ENCODE data around the gene DPP4. TPM values are rescaled to one million over a fixed set of nuclear protein-coding genes. Genes with fewer than 3 reads are reported as not detected.

Gene DPP4
- 8.5 TPM for polyA plus RNA-seq (ENCODE audit: insufficient read length)

DNA sequence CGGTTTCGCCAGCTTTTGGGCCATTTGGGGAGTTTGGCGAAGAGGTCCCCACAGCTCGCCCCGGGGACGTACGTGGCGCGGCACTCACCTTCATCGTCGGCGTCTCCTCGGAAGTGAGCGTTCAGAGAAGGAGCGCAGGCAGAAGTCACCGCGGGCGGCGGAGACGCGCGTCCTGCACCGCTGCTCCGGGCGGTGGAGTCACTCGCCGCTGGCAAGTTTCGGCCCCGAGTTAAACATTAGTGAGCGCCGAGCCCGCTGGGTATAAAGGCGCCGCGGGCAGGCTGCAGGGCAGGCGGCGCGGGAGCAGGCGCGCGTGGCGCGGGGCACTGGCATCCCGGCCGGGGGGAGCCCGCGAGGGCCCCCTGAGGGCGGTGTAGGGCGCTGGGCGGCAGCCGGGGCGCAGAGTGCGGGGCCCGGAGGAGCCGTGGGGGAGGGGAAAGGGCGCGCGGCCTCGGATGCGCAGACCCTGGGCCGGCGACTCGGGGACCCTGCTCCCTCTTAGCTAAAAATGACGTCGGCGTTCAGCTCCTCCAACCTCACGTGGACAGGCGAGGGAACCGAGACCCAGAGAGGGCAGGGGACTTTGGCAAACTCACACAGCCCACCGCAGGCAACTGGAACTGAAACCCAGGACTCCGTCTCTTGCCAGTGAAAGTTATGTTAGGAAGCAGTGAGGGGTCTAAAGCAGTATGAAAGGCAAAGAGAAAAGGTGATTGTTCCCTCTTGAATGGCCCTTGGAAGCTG lies at the start of gene DPP4:
TSS of gene DPP4 (minus strand) at position 328 of the 744 bp plus-strand sequence. CDS start at position 94, 234 bp downstream.
- no peak for DNase-seq (ENCODE audit: low read depth)

DNA sequence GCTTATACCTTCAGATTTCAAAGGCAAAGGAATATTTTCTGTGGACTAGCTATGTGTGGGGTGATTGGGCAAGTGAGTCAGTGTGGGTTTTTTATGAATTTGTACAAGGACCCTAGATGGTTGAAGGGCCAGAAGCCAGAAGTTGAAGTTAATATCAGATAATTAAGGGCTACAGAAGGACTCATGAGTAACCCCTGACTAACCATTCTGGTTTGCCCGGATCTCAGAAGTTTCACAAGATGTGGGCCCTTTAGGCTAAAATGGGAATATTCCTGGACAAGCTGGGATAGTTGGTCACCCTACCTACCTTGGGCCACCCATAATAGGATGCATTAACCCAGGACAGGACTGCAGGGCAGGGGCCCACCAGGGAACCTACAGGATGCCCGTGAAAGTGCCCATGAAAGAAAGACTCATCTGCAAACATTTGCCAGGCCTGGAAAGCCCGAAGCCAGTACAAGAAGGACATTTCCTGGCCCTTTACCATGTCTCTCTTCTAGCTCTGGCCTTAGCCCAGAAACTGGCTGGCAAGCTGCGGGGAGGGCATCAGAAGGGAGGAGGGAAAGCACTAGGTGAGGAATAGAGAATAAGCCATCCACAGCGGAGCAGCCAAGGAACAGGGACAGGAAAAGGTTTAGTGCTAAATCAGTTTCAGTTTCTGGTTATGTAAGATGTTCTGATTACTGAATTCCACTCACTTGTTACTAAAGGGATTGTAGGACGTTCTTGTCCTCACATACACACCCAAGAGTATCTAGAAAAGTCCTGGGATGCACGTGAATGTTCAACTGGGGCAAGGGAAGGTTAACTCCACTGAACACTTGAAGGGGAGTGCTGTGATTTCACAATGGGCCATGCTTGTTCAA lies 44.4 kb upstream of the DPP4 start:
- DNase-seq (ENCODE audit: low read depth): no peak

DNA sequence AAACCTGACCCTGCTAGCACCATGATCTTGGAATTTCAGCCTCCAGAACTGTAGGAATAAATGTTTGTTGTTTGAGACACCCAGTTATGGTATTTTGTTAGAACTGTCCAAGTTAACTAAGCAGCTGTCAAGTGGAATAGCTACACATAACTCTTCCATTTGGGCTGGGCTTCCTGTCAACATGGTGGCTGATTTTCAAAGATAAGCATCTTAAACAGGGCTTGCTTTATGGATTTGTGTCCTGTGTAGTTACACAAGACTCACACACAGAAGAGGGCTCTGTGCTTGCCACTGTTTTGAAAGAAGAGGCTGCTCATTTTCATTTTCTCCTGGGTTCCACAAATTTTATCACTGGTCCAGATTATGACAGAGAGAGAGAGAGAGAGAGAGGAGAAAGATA lies 42.3 kb upstream of the DPP4 start:
- DNase-seq (ENCODE audit: low read depth): no peak

DNA sequence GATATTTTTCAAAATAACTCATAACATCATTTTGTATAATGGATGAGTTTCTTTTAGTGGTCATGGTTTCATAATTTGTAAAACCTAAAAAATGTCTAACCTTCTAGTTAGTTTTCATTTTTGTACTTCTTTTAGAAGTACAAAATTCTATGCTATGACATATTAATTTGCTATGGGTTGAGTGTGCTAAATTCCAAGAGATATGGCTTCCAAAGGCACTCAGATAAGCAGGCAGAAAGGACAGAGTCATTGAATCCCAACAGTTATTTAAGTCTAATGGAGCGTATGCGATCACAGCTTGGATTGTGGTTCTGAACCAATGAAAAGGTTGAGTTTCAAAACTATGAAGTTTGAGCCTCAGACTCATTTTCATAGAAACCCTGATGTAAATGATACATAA lies 41.1 kb upstream of the DPP4 start:
- DNase-seq (ENCODE audit: low read depth): no peak

DNA sequence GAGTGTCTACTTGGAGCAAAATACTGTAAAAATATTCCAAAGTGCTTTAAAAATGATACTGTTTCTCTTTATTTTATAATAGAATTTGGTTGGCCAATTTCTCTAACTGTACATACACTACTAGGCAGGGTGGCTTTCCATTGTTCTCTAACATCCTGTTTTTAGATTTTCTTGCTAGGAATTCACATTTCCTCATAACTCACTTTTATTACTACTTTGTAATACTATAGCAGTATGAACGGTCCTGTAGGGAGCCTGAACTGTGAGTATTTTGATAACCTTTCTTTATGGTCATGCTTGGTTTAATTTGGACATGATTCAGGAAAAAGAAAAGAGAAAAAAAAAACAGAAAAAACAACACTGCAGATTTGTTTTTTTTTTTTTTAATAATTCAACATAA lies 40.3 kb upstream of the DPP4 start:
- no peak for DNase-seq (ENCODE audit: low read depth)

DNA sequence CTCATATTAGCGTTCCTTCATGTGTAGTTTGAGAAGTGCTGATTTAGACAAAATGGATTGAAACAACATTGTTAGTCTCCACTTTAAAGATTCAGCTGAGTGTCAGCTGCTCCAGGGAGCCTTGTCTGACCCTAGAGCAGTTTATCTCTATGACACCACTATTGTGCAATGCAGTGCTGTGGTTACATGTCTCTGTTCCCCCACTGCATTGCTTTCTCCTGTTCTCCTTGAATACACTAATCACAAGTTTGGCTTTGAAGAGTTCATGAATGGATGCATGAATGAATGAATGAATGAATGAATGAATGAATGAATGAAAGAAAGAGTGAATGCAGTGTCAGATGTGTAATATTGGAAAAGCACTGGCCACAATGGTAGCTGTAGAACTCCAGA lies 39.8 kb upstream of the DPP4 start:
- no peak for DNase-seq (ENCODE audit: low read depth)

DNA sequence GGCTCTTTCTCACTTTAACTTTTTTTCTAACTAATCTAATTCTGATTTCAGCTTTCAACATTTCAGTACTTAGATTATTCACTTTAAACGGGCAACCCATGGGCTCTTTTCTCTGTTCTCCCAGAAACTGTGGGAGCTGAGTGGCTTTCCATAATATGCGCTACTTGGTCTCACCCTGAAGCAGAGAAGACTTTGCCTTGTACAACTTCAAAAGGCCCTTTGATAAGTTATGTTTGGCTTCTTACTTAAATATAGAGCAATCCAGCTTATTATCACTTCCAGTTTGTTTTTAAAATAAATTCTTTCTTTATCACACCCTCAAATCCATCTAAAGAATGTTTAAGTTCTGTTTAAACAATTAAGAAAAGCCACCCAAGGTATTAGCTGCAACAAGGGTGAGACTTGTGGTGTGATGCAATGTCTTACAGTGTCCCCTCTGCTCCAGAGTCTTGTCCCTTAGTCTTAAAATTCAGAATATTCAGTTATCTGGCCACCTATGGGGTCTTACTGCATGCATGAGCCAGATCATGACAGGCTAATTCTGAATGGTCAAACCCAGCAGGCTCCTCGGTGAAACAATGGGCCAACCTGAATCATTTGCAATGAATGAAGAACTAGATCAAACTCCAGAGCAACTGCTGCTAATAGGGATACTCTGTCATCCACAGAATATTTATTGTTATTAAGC lies 39.2 kb upstream of the DPP4 start:
- DNase-seq (ENCODE audit: low read depth): no peak

DNA sequence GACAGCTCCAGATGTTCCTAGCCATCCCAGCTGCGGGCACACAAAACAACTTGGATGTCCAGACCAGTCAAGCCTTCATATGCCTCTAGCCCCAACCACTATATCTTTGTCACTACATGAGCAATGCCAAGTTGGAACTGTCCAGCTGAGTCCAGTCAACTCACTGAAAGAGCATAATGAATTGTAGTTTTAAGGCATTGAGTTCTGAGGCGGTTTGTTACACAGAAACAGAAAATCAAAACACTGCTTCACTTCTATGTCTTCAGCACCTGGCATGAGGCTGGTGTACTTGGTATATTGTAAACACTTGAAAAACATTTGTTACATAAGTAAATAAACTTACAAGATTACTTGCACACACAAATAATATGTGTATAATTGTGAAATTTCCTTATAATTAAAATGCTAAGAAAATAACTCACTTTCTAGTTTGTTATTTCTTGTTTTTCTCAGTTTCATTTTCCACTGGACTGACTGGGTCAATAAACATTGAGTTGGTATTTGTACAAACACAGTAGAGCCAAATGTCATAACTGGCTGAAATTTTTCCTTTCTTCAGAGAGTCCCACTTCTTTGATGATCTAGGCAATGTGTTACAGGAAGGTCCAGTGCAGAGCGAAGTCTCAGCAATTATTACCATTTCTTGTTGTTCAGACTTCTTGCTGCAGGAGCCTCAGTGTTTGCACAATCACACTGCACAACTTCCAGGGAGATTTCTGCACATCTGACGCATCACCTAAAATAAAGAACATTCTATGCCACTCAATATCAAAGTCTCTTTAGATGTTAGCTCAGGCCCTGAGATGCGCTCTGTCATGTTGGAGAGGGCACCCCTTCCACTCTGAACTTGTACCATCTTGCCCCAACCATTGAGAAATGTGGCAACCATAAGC lies 38.2 kb upstream of the DPP4 start:
- DNase-seq (ENCODE audit: low read depth): no peak

DNA sequence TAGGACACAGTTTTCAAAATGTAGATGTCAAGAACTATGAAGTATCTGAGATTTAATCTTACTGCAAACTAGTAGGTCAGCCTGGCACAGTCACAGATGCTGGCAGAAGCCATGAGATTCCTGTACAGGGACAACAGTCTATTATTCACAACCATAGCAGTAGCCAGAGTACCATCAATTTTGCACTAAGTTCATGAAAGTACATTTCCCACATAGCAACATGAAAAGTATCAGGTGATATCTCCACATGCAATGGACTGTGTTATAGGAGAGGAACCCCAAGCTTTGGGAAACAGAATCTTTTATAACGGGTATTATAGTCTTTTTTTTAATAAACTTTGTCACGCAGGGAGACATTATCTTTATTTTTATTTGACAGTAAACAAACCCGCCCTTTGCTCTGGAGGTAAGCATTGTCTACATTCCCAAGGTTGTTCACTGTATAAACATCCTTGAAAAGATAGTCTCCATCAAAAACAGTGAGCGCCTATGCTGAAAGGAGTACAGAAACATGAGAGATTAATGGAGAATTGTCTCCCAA lies 33.4 kb upstream of the DPP4 start:
- no peak for DNase-seq (ENCODE audit: low read depth)

DNA sequence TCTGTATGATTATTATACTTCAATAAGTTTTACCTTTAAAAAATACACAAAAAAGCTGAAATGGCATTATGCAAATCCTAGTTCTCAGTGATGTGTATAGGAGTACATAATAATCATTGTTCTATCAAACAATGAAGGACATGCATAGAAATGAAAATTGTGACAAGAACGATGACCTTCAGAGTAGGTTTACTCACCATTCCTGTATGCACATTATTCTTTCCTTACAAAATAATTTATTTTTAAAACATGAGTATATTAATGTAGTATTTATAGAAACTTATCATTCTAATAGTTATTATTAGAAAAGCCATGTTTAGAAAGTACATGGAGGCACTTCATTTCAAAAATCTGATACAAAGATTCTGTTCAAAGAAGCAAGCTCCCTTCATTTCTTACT lies 32.7 kb upstream of the DPP4 start:
- DNase-seq (ENCODE audit: low read depth): no peak

DNA sequence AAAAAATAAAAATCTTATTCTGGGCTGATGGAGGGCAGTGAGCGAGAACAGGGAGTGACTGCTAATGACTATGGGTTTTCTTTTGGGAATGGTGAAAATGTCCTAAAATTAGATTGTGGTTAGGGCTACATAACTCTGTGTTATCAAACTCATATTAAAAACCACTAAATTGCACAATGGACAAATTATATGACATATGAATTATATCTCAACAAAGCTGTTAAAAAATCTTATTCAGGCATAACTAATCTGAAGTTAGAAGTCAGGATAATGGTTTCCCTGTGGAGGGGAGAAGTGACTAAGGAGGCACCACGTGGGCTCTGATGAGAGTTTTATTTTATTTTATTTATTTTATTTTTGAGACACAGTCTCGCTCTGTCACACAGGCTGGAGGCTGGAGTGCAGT lies 32.1 kb upstream of the DPP4 start:
- no peak for DNase-seq (ENCODE audit: low read depth)

DNA sequence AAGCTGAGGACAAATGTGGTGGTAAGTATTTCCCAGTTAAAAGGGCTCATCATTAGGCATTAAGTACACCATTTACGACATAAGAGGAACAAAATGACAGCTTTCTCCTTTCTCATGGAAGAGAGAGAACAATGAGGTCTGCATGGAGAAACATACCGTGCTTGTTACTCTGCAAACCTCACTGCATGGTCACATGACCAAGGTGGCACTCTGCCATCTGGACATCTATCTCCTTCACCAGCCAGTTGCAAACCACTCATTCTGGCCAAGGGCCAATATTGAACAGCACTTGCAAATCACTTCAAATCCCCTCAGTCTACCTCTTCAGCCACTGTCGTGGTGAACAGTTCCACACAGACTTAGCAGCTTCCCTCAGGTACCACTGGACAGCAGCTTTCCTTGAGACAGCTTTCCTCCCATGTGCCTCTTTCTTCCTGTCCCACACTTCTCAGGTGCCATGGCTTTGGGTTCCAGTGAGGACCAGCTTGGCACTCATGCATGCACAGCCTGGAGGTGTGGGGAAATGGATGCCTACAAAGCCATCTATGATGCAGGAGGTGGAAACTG lies 29.5 kb upstream of the DPP4 start:
- DNase-seq (ENCODE audit: low read depth): no peak

DNA sequence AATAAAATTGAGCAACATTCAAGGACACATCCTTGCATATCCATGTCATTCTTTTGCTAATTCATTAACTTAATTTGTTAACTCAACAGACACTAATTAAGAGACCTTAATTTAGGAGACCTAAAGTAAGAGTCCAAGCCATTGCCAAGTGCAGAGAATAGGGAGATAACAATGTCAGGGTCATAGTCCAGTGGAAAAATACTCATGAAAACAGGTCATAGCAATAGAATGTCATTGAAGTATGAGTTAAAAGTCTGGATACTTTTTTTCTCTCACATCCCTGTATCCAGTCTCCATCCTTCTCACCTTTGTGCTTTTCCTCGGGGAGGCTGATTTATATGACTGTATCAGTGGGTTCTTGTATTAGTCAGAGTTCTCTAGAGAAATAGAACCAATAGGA lies 26.6 kb upstream of the DPP4 start:
- DNase-seq (ENCODE audit: low read depth): no peak

DNA sequence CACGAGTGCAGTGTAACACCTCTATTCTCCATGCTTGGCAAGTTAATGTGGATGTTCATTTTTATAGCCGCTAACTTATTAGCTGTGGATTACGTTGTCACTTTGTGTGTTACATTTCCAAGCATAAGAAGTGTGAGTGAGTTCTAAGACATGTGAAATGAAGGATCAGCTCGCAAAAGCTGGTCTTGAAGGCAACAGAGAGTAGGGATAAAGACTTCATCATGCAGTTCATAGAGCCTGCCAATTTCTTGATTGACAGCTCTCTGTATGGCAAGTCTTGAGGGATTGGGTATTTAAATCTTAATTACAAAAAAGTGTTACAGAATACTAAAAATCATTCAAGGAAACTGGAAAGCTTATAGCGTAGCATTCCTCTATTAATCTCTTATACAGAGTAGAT lies 25.8 kb upstream of the DPP4 start:
- no peak for DNase-seq (ENCODE audit: low read depth)

DNA sequence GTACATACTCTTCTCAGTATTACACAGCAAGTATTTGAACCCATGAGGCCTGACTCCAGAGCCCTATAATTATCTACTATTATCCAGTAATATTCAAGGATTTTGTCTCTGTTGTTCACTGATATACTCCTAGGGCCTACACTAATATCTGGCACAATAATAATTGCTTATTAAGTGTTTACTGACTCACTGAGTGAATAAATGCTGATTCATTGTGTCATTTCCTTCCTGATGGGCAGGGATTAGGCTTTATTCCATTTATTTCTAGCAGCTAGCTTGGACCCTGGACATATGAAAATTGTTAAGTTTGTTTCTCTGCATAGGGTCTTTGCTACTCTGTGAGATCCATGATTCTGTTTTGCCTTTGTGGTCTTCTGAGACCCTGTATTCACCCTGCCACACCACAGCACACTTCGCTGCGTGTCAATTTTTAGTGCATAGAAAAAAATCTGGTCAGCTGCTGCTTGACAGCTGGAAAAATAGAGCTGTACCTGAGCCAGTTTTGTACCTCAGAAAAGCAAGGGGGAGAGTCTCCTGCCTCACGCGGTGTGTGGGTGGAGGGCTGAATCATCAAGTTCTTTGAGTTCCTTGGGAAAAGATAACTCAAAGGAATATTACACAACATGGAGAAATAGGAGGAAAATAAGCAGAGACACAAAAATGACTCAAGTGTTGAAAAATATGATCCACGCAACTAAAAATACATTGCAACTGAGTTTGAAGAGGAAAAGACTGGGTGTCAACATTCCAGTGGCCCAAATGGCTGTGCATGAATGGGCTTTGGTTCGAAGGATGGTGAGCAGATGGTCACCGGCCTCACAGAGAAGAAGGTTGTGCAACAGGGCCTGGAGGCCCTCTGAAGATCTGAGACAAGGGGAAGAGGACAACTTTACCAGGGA lies 18.9 kb upstream of the DPP4 start:
- DNase-seq (ENCODE audit: low read depth): no peak

DNA sequence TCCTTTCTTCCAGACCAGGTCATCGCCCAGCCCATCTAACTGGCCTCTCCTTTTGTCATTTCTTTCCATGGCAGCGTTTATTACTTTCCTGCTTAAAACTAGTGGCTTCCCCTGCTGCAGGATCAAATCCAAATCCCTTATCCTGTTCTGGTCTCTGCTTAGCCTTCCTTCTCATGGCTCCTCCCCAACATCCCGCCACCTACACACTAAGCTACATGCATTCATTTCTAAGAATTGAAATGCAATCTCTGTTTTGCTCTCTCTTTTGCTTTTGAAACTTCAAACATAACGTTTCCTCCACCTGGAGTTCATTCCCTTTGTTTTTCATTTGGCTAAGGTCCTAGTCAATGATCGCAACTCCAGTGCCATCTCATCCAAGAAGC lies 18.0 kb upstream of the DPP4 start:
- no peak for DNase-seq (ENCODE audit: low read depth)

DNA sequence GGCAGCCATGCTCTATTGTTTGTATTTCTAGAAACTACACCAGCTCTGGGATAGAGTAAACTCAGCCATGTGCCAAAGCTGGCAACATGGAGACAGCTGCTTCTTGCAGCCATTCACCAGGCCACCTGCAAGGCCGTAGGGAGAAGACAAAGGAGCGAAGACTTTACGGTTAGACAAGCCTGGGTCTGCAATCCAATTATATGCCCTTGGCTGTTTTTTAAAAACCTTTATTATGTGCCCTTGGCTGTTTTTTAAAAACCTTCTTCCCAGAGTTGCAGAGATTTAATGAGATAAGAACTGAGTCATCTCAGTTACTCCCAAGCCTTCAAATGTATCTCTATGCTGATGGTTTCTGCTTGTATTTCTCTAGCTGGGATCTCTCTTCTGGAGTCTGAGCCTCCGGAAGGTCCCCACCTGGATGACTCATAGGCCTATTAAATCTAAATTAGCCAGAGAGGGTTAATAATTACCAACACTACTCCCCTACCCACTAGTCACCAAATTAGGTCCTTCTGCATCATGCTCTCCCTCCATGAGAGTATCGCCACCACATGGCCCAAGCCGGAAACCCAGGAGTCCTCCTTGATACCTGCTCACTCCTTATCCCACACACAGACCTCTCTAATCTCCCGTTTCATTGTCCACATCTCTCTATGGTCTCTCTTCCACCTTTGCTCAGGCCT lies 17.5 kb upstream of the DPP4 start:
- DNase-seq (ENCODE audit: low read depth): no peak

DNA sequence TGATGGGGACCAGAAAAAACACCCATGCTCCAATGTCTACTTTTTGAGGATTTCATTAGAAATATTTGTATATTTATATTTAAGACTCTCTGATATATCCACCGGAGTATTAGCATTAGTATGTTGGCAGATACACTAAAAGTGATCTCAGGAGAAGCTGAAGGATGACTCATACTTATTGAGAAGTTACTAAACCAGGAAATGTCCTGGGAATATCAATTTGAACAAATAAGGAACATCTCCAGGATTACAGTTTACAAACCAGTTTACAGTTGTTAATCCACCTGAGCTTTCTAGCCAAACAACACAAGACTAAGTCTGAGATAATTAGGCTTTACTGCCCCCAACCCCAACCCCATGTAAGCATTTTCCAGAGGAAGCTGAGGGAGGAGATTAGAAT lies 16.1 kb upstream of the DPP4 start:
- no peak for DNase-seq (ENCODE audit: low read depth)

DNA sequence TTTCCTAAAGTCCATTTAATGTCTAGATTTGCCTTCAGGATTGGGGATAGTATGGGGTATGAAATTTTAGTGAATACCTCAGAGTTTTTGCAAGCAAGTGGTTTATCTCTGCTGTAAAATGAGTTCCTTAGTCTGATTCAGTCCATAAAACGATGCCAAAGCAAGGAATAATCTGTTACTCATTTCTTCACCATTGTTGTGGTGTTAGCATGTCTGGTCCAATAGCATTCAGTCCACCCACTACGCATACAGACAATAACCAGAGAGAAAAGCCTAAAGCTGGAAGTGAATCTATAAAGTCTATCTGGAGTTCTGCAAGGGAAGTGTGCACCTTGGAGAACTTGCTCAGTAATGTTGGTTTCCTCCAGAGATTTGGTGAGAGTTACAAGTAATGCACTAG lies 12.9 kb upstream of the DPP4 start:
- DNase-seq (ENCODE audit: low read depth): no peak
